GM19372 (cell line): ENCODE data around the gene ARPP19.
A peak's percentile ranks its signal among the peaks of the same experiment; 100 is the strongest.
"Not testable (repeated sequence)": the region's sequence is repeated elsewhere in the genome, so short reads cannot be mapped to it uniquely, and the experiment has no call there.

Experiments
- ATAC-seq: cut with Tn5 transposase; IDR thresholded peaks from one replicate; pipeline ENCODE4 v1.9.1; 2021; ENCODE audit warnings: mild to moderate bottlenecking, low read depth, moderate library complexity; ENCODE audit not compliant: unreplicated experiment

Gene ARPP19

GRCh38 chr15:52552303-52552702 lies 16.5 kb downstream of the ARPP19 start:
- ATAC-seq = no peak

DNA sequence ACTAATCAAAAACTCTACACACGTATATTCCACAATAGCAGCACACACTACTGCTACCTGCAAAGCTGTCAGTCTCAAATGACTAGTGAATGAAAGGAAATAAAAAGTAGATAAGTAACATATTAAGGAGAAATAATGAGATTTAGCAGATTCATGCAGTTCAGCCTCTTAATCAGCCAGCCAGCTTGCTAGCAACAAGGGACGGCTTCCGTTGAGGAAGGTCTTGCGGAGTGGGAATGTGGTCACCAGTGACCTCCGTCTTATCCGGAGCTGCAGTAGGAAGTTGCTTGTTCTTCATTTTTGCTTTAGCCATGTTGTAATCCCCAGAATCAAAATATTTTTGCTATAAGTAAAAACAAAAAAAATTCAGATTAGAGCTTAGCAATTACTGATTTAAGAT lies 17.1 kb downstream of the ARPP19 start:
- no peak for ATAC-seq

DNA sequence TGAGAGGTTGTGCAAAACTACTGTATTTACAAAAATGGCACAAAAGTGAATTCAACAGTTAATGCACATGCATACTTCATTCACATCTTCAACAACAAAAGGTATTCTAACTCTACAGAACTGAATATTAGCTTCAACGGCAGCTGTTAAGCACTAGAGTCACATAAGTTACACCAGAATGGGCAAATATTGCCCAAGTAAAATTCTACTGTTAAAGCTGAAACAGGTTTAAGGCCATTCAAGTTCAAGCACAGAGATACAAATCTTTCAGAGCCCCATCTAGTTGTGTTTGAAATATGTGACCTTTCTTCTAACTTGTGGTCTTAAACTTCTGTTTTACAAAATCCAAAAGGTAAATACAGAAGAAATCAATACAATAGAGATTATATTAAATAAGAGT lies 17.6 kb downstream of the ARPP19 start:
- ATAC-seq = not testable (repeated sequence)

DNA sequence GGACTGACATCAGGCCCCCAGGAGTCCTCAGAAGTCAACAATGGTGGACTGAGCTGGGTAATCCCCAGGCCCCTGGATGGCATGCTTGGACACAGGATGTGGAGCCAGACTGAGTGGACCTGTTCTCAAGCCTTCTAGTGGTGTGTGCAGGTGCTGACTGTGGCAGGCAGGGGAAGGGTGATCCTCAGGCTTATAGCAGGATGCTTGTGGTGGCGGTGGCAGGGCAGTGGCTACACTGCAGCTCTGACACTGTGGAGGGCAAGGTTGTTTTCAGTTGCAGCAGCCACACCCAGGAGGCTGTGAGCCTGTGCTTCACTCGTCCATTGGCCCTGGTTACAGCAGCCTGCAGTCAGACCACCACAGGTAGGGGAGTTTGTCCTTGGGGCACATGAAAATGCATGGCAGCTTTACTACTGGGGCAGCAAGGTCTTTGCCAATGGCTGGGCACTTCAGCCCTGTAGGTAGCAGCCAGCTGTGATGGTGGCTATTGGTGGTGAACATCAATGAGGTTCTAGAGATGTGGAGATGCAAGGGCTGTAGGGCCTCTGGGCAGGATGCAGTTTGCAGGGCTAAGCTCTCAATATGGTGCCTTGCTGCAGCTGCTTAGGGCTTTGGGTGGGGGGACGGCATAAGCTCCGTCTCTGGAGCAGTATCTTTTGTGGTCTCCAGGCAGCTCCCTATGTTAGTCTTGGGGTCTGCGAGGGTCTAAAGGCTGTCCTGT lies 22.6 kb downstream of the ARPP19 start:
- ATAC-seq = no peak

GRCh38 chr15:52540374-52541012 lies 28.3 kb downstream of the ARPP19 start:
- no peak for ATAC-seq

DNA sequence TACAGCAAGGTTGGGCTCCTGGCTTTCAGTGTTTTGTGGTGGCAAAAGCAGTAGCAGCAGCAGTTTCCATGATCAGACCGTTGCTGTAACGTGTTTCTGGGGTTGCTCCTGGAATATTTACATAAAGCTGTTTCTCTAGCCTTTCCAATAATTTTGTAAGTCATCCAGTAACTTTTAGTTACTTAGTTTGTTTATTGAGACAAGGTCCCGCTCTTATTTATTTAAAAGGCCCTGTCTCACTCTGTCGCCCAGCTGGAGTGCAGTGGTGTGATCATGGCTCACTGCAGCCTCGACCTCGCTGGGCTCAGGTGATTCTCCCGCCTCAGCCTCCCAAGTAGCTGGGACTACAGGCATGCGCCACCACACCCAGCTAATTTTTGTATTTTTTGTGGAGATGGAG lies 31.4 kb downstream of the ARPP19 start:
- no peak for ATAC-seq

DNA sequence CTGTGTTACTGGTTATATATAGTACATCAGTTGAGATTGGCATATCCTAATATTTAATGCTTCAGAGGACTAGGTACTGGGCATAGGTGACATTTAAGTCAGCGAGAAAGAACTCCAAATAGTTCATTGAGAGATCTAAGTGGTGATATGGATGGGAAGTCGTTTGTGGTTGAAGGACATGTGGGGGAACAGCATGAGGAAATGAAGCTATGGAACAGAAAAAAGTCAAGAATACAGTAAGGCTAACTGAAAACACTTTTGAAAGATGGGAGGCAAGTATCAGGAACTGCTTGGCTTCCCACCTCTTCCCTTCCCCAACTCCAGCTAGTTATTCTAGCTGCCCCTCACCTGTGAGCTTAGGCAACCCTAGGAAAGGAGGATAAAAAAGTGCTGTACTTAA lies 36.4 kb downstream of the ARPP19 start:
- ATAC-seq = no peak

GRCh38 chr15:52529940-52530339 lies 38.9 kb downstream of the ARPP19 start:
- no peak for ATAC-seq

GRCh38 chr15:52529341-52529924 lies 39.4 kb downstream of the ARPP19 start:
- ATAC-seq = peak; percentile 1

- peak; percentile 78 for ATAC-seq
Measured at GRCh38 chr15:52528564-52529340, 40.1 kb downstream of the ARPP19 start, which contains the start of gene MYO5A. MYO5A (minus strand) TSS chr15:52528880; CDS start chr15:52528806, 74 bp downstream.

- ATAC-seq = no peak
Measured at GRCh38 chr15:52527911-52528563, 40.8 kb downstream of the ARPP19 start.

DNA sequence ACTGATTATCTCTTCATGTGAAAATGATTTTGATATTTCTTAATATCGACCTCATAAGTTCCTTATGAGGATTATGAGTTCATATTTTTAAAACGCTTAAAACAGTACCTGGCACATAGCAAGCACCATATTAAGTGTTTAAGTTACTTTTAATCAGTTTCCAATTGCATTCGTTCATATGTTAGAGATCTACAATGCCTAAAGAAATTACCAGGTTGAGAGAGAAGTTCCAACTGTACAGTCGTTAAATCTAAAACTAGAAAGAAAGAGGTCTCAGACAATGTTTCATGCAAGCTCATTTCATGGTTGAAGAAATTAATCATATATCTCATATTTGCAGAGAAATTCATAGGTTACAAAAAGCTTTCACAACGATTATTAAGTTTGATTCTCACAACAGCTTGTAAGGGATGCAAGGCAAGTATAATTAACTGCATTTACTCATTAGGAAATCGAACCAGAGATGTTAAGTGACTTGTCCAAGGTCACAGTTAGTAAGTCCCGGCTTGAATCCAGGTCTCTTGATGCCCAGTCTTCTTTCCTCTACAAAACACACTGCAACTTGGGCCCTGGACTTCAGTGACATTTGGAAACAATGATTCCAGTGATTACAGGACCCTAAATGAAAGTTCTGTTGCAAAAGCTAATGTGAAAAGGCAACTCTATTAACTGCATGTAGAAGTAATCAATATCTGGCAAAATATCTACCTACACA lies 41.5 kb downstream of the ARPP19 start:
- no peak for ATAC-seq

- ATAC-seq = no peak
Measured at GRCh38 chr15:52524223-52525136, 44.4 kb downstream of the ARPP19 start.

DNA sequence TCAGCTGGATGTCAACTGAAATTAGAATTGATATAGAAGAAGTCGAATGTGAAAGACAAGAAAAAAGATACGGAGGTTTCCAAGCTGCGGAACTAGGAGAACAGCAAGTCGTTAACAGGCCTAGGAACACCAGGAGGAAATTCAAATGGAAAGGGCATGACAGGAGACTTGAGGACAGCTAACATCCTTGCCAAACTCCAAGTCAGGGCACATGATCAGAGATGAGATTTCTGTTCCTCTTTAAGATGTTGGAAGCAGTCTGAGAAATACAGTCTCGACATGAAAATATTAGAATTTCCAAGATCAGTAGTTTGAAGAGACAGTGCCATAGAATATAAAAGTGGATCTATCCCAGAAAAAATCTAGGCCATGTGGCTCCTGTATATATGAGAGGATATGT lies 45.2 kb downstream of the ARPP19 start:
- ATAC-seq = no peak

DNA sequence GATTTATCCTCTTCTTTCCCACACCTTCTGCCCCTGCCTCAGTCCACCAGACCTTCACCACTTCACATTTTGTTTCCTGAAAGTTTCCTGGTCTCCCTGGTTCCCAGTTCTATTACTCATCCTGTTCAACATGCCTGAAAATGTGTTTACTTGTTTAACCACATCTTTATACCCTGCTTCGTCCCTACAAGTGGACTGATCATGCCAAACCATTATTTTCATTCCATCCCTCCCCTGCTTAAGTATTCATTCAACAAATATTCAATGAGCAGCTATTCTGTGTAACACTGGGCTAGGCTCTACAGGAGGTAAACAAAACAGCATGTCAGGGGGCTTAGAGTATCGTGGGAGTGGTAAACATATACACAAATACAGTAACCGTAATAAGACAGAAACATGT lies 45.6 kb downstream of the ARPP19 start:
- no peak for ATAC-seq

DNA sequence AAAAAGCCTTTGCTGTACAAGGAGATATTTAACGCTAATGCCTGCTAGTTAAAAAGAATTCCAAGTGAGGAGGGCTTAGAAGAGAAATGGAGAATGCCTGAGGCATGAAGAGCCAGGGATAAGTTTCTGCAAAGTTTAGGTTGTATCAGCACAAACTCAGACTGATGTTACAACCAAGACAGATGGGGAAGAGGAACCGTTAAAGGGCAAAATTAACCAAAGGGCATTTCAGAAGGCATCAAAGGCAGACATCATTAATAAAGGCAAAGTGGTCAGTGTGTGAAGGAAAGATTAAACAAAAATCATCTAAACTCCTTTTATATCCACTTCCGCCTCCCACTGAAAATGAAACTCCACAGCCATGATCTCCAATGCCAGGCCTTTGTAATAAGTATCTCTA lies 47.1 kb downstream of the ARPP19 start:
- ATAC-seq = no peak

GRCh38 chr15:52520421-52520820 lies 48.4 kb downstream of the ARPP19 start:
- no peak for ATAC-seq

DNA sequence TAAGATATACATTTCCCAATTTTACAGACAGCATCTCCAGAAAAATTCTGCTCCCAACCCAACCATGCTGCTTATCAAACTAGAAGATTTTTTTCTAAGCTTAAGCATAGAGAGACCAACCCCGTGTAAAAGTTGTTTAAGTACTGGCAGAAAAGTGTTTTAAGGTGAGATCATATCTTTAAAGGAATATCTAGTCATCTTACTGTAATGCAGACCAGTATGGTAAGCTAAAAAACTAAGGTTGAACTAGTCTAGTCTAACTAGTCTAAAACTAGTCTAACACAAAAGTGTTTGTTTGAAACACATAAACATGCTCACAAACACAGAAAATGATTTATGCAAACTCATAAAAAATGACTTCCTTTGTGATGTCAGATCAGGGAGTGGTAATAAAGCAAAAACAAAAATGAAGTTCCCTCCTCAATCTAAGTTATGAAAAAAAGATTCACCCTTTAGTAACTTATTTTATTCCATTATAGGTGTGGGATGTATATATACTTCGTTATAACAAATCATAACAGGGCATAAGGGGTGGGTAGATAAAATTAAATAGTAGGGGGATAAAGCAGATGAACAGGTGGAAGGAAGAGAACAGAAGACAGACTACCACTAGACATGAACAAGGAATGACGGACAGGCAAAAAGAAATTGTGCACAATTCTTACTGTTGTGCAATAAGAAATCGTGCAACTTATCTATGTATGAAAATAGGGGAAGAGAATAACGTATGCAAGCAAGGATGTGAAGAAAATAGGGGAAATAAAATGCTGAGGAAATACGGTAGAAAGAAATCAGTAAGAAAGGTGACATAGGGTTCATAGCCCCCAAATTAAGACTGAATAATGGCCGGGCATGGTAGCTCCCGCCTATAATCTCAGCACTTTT lies 50.1 kb downstream of the ARPP19 start:
- no peak for ATAC-seq
